Smooth muscle cell of the pulmonary artery (primary cell): ENCODE measurements around the gene CCDC85C. TPM values are rescaled to one million over a fixed set of nuclear protein-coding genes. Genes with fewer than 3 reads are reported as not detected.

ENCODE experiments used
- total RNA-seq: library from RNA; depleted of rRNA; stranded (reverse); fragments of >200 nt; gene quantifications from 2 replicates; pipeline ENCODE4 v1.2.3, GENCODE V29; 2014

The CCDC85C gene
- total RNA-seq = 5.0 and 24.0 TPM in 2 replicates

DNA sequence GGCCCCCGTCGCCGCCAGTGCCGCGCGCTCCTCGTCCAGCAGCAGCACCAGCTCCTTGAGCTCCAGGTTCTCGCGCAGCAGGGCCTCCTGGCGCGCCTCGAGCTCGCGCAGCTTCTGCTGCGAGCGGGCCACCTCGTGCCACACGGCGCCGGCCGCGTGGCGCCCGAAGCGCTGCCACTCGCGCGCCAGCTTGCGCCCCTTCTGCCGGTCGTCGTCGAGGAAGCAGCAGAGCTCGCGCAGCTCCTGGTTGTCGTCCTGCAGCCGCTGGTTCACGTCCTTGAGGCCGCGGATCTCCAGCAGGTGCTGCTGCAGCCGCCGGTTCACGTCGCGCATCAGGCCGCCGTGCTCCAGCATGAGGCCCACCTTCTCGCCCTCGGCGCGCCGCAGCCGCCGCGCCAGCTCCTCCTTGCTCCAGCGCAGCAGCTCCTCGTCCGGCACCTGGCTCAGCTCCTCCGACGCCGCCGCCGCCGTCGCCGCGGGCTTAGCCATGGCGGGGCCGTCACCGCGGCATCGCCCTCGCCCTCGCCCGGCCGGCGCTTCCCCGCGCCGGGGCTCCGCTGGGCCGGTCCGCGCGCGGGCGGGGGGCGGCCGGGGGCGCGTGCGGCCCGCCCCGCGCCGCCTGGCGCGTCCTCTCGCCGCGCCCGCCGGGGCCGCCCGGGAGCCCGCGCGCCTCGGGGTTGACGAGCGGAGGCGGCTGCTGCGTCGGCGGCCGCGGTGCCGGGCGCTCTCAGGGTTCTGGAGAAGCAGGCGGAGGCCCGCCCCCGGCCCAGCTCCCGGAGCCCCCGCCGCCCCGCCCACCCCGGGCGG, at the start of gene CCDC85C:
Gene CCDC85C (minus strand): TSS at position 737 of the 807 bp plus-strand sequence. CDS start 248 bp downstream, at position 489.

DNA sequence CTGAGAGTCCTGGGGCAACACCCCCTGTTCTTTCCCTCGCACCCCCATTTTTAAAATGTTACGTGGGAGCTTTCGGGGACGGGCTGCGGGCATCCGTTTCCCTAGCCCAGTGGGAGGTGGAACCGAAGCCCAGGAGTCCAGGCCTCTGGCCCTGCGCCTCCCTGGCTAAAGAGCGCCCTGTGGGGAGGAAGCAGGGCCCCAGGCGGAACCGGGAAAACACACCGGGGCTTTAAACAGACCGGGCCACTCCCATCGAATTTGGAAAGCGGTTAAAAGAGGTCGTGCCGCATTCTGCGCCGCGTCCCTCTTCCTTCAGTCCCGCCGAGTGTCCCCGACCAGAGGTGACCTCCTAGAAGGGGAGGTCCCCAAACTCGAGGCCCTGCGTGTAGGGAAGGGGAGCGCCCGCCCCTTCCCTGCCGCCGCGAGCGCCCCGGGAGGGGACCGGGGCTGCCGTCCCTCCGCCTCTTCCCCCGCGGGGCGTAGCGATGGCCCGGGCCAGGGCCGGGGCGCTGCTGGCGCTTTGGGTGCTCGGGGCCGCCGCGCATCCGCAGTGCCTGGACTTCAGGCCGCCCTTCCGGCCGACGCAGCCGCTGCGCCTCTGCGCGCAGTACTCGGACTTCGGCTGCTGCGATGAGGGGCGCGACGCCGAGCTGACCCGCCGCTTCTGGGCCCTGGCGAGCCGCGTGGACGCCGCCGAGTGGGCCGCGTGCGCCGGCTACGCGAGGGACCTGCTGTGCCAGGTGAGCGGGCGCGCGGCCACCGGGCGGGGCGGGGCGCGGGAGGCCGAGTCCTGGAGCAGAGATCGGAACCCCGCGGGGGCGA, 40.9 kb upstream of the CCDC85C start, which contains the start of gene HHIPL1:
Gene HHIPL1 (plus strand): TSS at position 407 of the 822 bp plus-strand sequence. CDS start 79 bp downstream, at position 486.

DNA sequence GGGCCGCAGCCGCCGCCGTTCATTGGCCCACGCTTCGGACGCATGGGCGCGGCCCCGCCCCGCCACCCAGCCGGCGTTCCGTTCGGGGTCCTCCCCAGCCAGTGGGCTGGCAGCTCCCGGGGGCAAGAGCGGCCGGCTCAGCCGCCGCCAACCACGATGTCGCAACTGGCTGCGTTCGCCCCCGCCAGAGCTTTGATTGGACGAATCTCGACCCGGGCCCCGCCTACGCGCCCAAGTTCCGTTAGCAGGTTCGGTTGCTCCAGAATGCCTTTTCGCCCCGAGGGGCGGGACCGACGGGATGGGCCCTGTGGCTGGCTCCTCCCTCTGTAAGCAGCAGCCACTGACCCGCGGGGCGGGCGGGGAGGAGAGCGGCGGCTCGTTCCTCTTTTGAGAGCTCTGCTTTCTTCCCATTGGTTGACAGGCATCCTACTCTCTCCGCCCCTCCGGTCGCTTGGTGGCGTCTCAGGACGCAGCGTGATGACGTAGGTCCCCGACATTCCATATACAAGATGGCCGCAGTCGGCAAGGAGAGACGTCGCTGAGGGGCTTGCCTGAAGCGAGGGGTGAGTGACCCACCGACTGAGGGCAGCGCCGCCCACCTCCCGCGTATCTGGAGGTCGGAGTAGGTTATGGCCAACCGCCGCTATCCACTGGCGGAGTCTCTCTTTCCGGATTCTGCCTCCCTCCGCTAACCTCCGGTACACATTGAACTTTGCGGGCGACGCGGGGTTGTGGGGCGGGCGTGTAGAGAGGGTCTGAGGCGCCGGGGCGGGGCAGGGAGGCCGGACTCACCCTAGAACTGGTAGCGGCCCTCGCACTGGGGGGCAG, 122.9 kb downstream of the CCDC85C start, which contains the start of gene CCNK:
Gene CCNK (plus strand): TSS at position 493 of the 828 bp plus-strand sequence. CDS start 11,269 bp downstream, outside the sequence.

DNA sequence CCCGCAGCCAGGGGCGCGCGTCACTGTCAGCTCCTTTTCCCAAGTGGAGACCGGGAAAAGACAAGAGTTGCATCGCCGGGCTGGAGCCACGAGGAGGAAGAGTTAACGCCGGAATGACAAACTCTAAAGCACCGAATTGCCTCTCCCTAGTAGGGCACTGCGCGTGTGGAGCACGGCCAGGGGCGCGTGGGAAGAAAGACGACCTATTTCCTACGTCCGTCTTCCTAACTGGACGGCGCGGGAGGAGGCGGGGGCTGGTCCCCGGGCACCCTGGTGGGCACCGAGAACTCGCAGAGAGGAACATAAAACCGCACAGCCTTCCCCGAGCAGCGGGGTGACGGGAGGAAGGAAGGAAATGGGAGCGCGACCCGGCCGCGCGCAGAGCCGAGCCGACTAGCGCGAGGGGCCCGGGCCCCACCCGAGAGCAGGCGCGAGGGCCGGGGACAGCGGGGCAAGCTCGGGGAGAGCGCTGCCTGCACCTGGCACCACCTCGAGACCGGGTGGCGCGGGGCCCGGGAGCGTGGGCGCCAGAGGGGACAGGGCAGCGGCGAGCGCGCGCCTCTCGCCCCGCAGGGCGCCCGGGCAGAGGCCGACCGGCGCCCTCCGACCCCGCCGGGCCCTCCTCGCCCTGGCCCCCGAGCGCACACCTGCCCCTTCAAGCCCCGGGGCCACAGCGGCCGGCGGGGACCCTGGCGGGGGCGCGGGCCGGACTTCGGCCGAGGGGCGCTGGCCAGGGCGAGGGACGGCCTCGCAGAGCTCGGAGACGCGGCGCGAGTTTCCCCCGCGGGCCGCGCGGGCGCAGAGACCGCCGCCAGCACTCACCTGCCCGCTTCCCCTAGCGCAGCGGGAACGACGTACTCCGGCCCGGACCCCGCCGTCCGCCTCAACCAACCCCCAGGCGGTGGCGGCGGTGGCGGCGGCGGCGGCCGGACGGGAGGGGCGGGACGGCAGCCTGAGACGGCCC, 123.8 kb downstream of the CCDC85C start, which contains the start of gene SETD3:
Gene SETD3 (minus strand): TSS at position 954 of the 964 bp plus-strand sequence. CDS start 15,054 bp downstream, outside the sequence.

Other genes starting within 250 kb of the CCDC85C start
- gene SETD3, start 123.3 kb downstream of the CCDC85C start, total RNA-seq = 39.6 and 39.7 TPM in 2 replicates
- 35.7 and 36.1 TPM in 2 replicates for gene CCNK, start 122.8 kb downstream of the CCDC85C start, total RNA-seq
- 15.0 and 24.1 TPM in 2 replicates for gene HHIPL1, start 40.9 kb upstream of the CCDC85C start, total RNA-seq
- 0.33 and 0.43 TPM in 2 replicates for gene CYP46A1, start 80.1 kb upstream of the CCDC85C start, total RNA-seq
- gene EML1, start 189.2 kb upstream of the CCDC85C start, total RNA-seq = 59.8 and 93.1 TPM in 2 replicates